GM18858 (cell line): ENCODE measurements around the gene GRIFIN.
"Not testable (repeated sequence)": the region's sequence is repeated elsewhere in the genome, so short reads cannot be mapped to it uniquely, and the experiment has no call there.

Experiments
- ATAC-seq: cut with Tn5 transposase; IDR thresholded peaks from one replicate; pipeline ENCODE4 v1.9.1; 2021; ENCODE audit not compliant: unreplicated experiment

Gene GRIFIN

DNA sequence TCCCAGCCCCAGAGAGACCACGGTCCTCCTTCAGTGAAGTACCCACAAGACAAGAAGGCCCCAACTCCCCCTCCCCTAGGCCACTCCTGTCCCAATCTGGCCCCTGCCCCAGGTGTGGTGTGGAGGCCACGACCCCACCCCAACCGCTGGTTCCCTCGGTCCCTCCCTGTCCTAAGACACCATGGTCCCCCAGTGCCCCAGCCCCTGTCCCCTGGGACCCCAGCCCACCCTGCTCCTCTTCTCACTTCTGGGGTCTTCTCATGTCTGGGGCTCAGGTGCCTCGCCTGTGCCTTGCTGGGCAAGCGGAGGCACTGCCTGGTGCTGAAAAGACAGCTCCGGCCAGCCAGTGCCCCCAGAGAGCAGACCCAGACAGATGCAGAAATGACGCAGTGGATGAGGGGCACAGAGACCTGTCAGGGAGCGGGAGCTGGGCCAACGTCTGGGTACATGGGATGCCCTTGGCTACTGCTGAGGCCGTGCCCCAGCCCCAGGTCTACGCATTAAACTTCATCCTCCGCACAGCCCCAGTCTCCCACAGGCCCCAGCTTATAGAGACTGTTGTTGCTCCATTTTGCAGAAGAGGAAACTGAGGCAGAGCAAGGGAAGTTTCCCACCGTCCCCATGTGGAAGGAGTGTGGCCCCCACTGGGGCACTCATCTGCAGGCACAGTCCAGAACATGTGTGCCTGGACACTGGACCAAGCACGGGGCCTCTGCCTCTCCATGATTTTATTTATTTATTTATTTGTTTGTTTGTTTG, 14.8 kb downstream of the GRIFIN start:
- no peak for ATAC-seq

DNA sequence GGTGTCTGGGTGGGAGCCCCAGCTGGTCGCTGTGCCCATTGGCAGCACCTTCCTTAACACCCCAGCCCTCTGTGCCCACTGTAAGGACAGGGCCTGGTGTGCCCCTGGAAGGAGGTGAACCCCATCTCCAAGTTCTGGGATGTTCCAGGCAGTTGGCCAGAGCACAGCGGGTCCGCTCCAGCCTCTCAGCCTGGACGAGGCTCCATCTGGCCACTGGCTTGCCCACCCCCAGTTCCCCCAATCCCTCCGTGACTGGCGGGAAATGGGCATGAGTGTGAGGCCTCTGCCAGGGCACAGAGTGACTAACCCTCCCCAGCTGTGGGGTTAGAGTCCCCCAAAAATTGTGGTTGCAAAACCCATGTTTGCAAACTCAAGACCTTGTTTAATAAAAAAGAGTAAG, 15.6 kb downstream of the GRIFIN start:
- no peak for ATAC-seq

DNA sequence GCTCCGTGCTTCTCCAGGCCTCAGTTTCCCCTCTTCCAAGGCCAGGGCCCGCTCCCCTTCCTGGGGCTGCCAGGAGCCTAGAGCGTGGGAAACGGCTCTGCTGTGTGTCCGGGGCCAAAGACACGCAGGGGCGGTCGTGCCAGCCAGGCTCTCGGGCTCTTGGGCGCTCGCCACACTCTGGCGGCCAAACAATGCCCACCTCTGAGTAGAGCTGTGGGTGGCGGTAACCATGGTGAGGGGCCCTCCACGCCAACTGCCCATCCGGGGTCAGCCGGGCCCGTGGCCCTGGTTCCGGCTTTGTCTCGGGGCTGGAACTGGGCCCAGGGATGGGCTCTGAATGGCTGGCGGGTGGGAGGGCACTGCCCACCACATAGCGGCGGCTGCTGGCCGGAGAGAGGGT, 16.0 kb downstream of the GRIFIN start:
- ATAC-seq: no peak

DNA sequence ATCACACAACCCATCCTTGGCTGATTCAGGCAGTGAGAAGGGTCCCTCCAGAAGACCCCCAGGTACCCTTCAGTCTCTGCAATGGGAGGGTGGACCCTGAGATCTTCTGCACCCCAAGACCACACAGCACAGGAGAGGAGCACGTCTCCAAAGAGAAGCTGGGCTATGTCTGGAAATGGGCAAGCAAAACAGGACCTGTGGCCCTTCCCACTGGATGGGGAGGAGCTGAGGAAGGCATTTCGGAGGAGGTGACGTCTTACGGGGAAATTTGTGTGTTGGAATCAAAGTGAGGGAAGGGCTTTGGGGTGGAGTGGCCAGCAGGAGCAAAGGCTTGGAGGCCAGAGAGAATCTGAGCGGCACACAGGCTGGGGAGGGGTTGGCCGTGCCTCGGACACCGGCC, 16.5 kb downstream of the GRIFIN start:
- no peak for ATAC-seq

DNA sequence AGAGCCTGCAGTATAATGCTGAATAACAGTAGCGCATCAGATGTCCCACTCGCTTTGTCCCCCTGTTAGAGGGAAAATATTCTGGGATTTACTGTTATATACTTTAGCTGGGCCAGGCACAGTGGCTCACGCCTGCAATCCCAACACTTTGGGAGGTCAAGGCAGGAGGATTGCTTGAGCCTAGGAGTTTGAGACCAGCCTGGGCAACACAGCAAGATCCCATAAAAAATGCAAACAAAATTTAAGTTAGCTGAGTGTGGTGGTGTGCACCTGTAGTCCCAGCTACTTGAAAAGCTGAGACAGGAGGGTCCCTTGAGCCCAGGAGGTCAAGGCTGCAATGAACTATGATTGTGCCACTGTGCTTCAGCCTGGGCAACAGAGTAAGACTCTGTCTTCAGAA, 22.3 kb downstream of the GRIFIN start:
- ATAC-seq: not testable (repeated sequence)

DNA sequence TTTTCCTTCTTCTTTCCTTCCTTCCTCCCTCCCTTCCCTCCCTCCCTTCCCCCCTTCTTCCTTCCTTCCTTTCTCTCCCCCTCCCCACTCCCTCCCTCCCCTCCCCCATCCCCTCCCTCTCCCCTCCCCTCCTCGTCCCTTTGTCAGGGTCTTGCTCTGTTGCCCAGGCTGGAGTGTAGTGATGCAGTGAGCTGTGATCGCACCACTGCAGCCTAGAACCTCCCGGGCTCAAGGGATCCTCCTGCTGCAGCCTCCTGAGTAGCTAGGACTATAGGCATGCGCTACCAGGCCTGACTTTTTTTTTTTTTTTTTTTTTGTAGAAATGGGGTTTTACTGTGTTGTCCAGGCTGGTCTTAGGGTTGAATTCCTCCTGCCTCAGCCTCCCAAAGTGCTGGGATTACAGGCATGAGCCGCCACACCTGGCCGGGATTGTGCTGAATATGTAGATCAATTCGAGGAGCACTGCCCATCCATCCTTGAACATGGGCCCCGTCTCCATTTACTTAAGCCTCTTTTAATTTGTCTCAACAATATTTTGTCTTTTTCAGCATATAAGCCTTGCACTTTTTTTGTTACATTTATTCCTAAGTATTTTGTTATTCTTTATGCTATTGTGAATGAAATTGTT, 23.4 kb downstream of the GRIFIN start:
- ATAC-seq: no peak

DNA sequence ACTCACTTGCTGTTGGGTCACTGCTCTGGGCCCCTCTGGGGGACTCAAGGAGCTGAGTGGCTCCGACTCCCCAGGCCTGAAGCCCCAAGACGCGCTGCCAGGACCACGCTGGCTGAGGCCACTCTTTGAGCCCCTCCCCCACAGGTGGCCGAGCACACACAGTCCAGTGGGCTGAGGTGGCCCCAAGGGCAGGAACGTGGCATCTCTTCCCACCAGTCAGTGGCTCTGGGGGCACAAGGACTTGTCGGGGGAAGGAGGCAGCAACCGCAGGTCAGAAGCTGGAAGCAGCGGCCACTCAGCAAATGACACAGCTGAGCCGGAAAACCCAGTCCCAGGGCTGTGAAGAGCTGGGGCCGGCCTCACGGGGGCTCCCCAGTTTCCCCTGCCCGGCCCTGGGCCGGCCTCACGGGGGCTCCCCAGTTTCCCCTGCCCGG, 24.1 kb downstream of the GRIFIN start:
- ATAC-seq: no peak

DNA sequence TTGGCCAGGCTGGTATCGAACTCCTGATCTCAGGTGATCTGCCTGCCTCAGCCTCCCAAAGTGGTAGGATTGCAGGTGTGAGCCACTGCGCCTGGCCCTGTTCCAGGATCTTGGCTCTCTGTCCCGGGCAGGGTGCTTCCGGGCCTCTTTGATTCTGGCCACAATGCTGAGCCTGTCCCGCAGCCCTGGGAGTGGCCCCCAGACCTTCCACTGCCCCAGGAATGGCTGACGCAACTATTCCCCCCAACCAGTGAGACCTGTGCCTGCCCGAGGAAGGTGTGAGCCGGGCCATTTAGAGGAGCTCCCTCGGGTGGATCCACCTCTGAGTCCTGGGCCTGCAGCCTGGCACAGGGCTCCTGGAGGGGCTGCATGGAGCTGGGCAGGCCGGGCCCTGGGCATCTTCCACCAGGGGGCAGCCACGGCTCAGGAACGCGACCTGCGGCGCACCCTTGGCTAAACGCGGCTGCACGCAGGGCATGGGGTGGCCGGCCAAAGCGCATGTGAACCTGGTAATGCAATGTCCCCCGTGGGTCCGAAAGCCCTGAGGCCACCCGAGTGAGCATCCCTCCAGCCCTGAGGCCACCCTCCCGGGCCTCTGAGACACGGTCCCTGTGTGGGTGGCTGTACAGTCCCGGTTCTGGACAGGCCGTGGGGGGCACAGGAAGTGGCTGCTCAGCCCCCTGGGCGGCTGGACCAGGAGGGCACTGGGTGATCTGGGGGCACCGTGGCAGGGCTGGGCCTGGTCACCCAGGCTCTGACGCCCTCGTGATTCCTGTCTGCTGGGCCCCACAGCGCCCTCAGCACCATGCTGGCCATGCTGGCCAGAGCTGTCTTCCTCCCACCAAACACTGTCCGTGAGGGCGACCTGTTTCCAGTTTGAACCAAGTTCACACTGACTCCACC, 24.8 kb downstream of the GRIFIN start:
- ATAC-seq: peak; percentile 65

DNA sequence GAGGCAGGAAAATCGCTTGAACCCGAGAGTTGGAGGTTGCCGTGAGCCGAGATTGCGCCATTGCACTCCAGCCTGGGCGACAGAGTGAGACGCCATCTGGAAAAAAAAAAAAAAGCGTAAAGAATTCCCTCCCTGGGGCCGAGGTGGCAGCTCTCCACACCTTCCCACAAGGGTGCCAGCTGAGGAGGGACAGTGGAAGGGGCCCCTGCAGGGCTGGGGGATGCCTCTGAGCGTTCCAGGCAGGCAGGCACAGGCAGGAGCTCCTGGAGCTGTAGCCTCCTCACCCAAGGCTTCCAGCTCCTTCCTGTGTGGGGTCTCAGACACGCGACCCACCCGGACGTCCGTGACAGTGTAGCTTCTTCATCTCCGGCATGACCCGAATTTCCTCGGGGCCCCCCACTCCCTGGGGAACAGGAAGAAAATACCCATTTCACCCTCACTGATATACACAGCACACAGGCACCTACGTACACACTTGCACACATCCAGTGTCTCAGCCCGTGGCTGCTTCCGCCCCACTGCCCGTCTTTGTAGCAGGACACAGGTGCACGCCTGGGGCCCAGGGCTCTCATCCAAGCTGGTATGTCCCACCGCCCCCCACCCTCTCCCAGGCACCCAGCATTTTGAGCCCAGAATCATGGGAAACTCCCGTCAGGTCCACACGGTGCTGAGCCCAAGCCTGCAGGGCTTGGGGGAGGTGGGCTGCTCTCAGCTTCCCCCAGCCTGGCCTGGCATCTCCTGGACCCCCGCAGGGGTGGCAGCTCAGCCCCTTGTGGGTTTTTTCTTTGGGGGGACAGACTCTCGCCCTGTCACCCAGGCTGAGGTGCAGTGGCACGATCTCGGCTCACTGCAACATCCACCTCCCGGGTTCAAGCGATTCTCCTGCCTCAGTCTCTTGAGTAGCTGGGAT, 25.7 kb downstream of the GRIFIN start:
- ATAC-seq: no peak

DNA sequence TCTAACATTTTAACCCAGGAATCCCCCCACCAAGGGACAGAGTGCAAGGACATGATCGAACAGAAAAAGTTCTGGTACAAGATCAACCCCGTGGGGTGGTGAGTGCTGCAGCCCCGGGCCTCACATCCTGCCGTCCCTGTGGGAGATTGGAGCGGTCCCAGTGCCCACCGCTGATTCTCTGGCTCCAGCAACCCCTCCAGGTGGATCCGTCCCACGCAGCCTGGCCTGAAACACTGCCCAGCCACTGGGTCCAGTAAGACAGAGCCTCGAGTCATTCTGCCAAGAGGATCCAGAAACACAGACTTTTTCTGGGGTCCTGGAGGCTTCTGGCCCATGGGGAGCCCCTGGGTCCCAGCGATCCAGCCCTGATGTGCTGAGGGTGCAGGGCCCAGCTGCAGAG, 29.5 kb downstream of the GRIFIN start:
- no peak for ATAC-seq

DNA sequence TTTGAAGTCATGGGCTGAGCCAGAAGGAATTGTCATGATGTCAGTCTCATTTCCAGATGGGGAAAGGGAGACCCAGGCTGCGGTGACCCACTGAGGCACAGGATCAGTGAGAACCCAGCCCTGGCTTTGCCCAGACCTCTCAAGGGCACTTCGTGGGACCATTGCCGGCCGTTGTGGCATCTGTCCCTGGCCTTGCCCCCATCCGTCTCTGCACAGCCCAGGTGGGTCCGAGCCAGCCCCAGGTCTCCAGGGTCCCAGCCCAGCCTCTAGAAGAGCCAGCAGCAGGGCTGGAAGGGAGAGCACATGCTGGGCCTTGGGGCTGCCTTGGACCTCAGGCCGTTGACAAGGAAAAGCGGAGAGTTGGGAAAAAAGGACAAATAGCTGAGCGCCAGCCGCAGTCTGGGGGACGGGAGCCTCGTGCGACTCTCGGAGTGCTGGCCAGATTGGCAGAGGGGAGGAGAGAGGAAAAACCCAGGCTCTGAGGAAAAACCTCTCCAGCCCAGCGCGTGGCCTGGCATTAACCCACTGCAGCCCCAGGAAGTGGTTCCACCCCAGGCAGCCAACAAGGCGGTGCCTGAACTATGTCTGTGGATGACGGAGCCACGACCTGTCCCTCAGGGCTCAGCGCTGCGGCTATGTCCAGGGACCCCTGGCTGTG, 30.2 kb downstream of the GRIFIN start:
- no peak for ATAC-seq

DNA sequence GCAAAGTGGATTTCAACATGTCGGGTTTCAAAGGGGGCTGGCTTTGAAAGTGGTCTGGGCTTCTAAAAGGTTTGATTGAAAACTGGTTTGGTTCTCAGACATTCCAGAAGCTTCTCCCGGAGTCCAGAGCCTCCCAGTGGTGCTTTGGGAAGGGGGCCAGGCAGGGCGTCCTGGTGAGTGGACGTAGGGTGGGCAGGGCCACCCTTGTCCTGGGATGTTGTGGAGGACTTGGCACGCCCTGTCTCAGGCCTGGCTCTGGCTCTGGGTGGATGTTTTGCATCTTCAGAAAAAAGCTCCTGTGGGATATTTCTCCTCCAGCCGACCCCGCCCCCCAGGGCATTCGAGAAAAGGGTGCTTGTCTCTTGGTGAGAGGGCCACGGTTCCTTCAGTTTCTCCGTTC, 31.2 kb downstream of the GRIFIN start:
- ATAC-seq: no peak

DNA sequence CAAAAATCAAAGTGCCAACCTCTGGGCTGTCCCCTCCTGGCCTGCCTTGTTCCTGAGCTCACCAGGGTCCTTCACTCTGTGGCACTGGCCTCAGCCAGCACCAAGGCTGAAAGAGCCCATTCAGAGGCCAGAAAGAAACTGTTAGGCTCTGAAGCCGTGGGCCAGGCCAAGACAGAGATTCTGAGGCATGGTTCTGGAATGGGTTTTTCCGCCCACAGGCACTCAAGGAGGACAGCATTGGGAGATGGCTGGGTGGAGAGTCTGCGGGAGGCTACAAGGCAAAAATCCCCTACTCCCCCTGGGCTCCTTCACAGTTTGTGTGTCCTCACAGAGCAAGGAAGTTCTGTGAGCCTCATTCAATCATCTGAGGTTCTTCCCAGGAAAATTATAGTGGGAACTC, 31.7 kb downstream of the GRIFIN start:
- no peak for ATAC-seq

DNA sequence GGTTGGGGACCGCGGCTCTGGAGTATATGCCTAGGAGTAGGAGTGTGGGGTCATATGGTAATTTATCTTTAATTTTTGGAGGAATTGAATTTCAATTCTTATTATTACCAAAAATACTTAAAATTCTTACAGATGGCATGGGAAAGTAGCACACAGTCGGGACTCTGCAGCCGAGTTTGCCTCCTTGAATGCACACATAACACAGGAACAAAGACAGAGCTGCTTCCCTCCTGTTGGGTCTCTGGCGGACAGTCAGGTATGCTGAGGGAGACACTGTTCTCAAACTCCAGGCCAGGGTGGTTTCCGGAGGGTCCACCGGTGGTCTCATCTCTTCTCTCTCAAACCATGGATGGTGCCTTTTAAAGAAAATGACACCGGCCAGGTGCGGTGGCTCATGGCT, 32.7 kb downstream of the GRIFIN start:
- no peak for ATAC-seq

DNA sequence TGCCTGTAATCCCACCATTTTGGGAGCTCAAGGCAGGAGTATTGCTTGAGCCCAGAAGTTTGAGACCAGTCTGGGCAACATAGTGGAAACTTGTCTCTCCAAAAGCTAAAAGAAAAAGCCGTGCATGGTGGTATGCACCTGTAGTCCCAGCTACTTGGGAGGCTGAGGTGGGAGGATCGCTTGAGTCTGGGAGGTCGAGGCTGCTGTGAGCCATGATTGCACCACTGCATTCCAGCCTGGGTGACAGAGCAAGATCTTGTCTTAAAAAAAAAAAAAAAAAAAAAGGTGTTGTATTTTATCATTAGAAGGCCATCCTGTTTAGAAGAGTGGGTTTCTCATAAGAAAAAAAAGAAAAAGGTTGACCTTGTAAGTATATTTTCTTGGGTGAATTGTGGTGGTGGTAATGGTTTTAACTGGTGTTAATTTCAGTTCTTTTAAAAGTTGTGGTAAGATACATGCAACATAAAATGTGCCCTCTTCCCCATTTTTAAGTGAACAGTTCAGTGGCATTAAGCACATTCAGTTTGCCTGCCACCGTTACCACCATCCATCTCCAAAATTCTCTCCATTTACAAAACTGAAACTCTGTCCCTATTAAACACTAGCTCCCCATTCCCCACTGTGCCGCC, 34.7 kb downstream of the GRIFIN start:
- no peak for ATAC-seq

DNA sequence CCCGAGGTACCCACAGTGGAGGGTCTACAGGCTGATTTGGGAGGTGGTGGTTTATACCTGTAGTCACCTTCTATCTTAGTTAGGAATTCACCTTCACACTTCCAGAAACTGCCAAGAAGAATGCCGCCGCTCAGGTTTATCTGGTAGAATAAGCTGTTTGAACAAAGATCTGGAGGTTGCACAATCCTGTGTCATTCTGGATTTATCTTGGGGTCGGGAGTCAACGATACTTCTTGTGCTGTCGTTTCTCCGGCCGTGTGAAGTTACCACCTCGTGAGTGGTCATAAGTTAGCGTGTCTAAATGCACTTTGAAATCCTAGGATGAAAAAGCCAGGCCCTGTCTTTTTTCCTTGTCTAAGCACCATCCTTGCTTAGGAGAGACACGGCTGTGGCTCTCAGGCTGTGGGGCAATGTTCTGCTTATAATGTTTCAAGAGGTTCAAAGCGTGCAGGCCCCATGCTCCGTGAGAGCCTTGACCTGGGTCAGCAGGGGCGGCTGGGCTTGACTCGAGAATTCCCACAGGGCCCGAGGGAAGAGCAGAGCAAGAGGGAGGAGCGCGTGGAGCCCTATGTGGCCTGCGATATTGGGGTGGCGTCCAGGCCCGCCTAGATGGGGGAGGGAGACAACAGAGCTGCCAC, 35.5 kb downstream of the GRIFIN start:
- ATAC-seq: no peak

DNA sequence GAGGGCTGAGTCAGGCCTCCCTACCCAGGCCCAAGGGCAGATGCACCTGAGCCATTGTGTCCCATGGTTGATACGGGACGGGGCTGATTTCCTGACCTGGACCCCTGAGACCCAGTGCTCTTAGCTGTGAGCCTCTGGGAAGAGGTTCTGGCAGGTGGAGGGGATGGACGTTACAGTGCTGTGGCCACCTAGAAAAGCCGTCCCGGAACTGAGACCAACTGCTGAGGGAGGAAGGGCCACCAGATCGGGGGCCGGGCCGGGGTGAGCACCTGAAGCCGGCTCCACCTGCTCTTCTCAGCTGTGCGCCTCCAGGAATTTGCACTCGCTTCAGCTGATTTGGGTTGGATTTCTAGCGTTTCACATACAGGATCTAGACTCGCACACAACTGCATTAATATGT, 37.4 kb downstream of the GRIFIN start:
- no peak for ATAC-seq

DNA sequence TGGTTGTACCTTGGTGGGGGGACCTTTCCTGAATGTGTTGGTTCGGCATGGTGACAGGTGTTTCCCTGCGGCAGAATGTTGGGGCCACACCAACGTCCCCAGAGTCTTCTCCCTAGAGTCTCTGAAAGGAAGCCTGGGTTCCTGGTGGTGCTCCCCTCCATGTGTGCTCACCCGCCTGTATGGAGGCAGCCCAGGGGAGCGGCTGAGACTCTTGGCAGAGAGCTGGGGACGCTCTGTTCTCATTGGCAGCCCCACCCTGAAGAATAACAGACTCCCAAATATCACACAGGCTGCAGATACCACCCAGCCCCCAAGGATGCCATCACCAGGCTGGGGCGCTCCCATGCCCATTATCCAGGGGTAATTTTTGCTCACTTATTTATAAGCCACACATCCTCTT, 38.0 kb downstream of the GRIFIN start:
- ATAC-seq: no peak

DNA sequence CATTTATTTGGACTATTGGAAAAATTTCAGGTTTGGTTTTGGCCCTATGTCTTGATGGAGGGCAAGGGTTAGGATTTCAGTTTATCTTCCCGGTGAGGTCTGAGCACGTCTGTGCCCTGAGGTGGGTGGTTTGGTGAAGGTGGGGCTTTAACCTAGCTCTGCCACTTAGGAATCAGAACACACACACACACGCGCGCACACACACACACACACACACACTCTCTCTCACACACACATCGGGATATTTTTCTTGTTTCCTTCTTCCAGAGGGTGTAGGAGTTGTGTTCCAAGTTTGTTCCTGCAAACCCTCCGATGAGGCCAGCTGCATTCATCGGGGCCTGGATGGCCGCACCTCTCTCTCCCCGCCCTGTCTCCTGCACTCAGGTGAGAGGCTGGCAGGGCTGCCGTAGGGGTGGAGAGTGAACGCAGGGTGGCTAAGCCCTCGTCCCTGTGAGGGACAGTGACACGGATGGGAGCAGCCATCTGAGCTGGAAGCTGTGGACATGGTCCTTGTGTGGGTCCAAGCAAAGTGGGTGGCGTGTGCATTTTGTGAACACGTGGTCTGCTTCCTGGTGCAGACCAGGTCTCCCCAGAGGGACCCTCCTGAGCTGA, 38.6 kb downstream of the GRIFIN start:
- ATAC-seq: no peak
